DND-41 (cell line): ENCODE data around the gene PSMA6.

Source experiments
- CTCF ChIP-seq: IDR thresholded peaks from 2 replicates; pipeline ENCODE4 v1.5.1; 2012; ENCODE audit warnings: borderline replicate concordance, low read length, moderate library complexity, mild to moderate bottlenecking; ENCODE audit not compliant: poor library complexity, severe bottlenecking; ENCODE audit errors: extremely low read depth
- EZH2 ChIP-seq: IDR thresholded peaks from 3 replicates; pipeline ENCODE4 v1.6.1; 2012; ENCODE audit warnings: borderline replicate concordance, low read depth, mild to moderate bottlenecking, moderate library complexity, low read length, inconsistent platforms; ENCODE audit not compliant: severe bottlenecking

- no peak for TF ChIP-seq CTCF
- TF ChIP-seq EZH2 = no peak
These were observed 36.5 kb upstream of the PSMA6 start for GRCh38 chr14:35255711-35256110.
